Kidney capillary endothelial cell (primary cell): ENCODE data around the gene GABRR1.
"Not testable (repeated sequence)": the region's sequence is repeated elsewhere in the genome, so short reads cannot be mapped to it uniquely, and the experiment has no call there.

Experiments used
- DNase-seq: peaks from one replicate; pipeline ENCODE4 v3.0.0-alpha.2; 2018; ENCODE audit warnings: low spot score

GABRR1 gene

GRCh38 chr6:89154131-89154530 lies 63.0 kb downstream of the GABRR1 start:
- DNase-seq: no peak

GRCh38 chr6:89148016-89148750 lies 69.0 kb downstream of the GABRR1 start:
- DNase-seq: no peak

DNA sequence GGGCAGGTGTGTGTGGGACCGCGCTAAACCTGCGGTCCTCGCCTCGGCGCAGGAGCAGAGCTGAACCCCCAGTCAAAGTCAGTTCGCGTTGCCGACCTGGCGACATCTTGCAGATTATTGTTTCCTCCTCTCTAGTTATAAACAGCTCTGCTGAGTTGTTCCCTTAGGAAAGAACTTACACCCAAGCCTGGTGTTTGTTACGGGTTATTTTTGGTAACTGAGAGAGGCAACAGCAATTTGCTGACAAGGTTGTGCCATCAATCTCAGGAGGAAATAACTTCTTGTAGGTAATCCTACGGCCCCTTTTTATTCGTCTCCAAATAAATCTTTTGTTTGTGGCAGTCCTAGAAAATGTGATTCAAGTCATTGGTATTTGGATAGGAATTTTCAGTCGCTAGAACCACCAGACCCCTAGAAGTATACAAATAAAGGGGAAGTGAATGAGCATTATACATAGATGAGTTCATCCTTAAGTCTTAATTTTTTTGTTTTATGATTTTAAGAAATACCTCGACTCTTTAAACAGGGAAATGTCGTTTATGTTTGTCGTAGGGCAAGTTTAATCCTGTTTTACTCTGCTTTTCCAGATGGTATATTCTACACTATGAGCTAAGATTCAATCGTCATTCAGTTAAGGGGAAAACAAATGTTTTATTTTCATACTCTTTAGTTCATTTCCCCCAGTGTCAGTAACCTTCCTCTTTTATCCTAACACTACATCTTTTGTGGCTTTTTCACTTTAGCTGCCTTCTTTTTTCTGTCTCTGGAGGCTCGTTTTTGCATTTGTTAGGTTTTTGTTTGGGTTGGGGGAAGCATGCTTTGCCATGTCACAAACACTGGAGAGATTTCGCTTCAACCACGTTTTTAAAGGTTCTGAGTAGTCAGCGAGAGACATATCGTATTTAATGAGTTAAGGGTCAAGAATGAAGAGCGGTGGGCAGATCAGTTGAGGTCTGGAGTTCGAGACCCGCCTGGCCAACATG lies 70.1 kb downstream of the GABRR1 start:
- peak; percentile 60 for DNase-seq

- DNase-seq: peak; percentile 48
Measured at GRCh38 chr6:89145956-89146717, 71.0 kb downstream of the GABRR1 start, which contains the start of gene PM20D2. PM20D2 (plus strand) TSS chr6:89146055; CDS start chr6:89146145, 90 bp downstream.

DNA sequence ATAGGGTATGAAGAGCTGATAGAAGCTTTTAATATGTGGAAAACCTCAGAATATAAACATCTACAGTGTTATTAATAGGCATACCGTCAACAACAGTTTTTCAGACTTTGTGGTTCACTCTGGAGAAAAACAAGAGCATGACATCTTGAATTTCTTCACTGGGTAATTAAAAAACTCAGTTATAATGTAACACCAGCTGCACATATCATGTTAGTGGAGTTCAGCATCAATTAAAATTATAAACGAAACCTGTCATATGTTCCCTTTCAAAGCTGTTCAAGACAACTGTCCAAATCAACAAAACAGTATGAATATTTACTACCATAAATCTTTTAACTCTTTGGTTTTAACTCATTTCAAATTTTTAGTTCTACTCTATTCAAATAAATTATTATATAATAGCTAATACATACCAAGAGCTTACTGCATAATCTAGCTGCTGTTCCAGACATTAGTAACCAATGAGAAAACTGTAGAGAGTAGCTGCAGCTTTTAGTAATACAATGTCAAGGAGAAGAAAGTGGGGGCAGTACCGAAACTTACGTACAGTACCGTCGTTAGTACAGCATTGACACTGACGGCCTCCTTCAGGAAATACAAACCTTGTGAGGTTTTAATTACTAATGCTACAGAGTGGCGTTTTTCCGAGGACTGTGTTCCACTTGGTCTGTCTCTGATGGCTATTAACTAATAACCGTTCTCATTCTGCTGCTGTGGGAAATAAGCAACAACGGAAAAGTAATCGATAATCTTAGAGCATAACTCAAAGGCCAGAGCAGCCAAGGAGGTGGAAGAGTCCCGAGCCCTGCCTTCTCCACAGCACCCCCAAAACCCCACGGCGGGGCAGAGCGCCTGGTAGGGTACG lies 71.8 kb downstream of the GABRR1 start:
- peak; percentile 47 for DNase-seq

DNA sequence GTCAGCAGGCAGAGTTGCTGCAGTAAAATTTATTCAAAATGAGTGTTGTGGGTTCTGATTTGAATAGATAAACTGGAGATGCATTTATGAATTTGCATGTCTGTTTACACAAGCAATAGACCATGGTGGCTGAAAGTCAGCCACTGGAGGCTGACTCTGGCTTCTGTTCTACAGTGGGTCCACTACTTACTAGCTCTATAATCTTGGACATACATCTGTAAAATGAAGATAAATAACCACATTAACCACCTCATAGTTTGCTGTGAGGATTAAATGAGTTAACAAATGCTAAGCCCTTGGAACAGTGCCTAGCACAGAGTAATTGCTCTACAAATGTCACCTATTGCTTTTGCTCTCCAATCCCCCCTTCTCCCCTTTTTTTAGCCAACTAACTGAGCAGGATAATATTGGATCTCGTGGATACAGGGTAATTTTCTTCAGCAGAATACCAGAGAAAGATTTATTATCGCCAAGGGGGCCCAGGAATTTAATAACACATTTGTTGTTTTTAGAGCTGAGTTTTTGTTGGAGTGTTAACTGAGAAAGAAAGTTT lies 72.7 kb downstream of the GABRR1 start:
- no peak for DNase-seq

GRCh38 chr6:89140347-89141156 lies 76.6 kb downstream of the GABRR1 start:
- DNase-seq: no peak

- no peak for DNase-seq
Measured at GRCh38 chr6:89139509-89140346, 77.4 kb downstream of the GABRR1 start.

- no peak for DNase-seq
Measured at GRCh38 chr6:89138173-89138572, 79.0 kb downstream of the GABRR1 start.

GRCh38 chr6:89134723-89135122 lies 82.4 kb downstream of the GABRR1 start:
- no peak for DNase-seq

GRCh38 chr6:89133981-89134380 lies 83.2 kb downstream of the GABRR1 start:
- DNase-seq: no peak

- DNase-seq: no peak
Measured at GRCh38 chr6:89132057-89132456, 85.1 kb downstream of the GABRR1 start.

GRCh38 chr6:89131599-89131998 lies 85.6 kb downstream of the GABRR1 start:
- DNase-seq: no peak

- DNase-seq: not testable (repeated sequence)
Measured at GRCh38 chr6:89128256-89128671, 88.9 kb downstream of the GABRR1 start.
